ENCODE data around the gene INSC.

The INSC gene

DNA sequence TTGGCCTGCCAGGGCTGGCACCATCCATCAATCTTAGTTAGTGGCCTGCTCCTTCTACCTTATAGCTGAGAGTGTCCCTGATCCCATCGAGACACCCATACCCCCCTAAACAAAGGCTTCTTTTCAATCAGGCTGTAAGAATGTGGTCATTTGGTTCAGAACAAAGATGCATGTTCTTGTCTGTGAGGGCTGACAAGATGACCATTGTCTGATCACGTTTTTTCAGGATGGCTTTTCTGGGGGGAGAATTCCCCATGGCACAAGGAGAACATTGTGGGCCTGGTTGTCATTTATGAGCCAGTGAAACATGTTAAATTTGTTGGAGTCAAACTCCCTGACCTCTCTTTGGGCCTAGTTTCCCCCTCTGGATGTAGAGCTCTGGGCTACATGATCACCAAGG lies 160.4 kb downstream of the INSC start:
- H4K12ac ChIP-seq (ENCODE audit: low read depth, low read length) = no peak overlapping the region
- no peaks in the 10 kb centered on the region for H3K4me1 ChIP-seq (ENCODE audit: control insufficient read depth in 1 of 2, insufficient read depth in 2 of 2, low read length in 2 of 2)
- H4K91ac ChIP-seq (ENCODE audit: low read depth, low read length) = no peak overlapping the region
- no peak overlapping the region for H2BK120ac ChIP-seq (ENCODE audit: insufficient read depth, low read length, poor library complexity)
- no peak overlapping the region for H2AK5ac ChIP-seq (ENCODE audit: low read length)
- no peak overlapping the region for H3K4me2 ChIP-seq (ENCODE audit: low read length)
- H2BK12ac ChIP-seq (ENCODE audit: low read length) = peak overlapping the region; percentile 58
- no peak overlapping the region for H2BK5ac ChIP-seq (ENCODE audit: low read depth, low read length, poor library complexity)
- H2AFZ ChIP-seq (ENCODE audit: insufficient read depth, low read length, poor library complexity) = no peak overlapping the region
- H3K79me2 ChIP-seq (ENCODE audit: control insufficient read depth, insufficient read depth, low read length, poor library complexity) = no peaks in the 10 kb centered on the region
- no peak overlapping the region for H3K23ac ChIP-seq (ENCODE audit: low read length)
- no peaks in the 10 kb centered on the region for H3K27me3 ChIP-seq (ENCODE audit: insufficient read depth, low read length)
- no peak for DNase-seq
- no peak overlapping the region for H3K18ac ChIP-seq (ENCODE audit: low read length)
- no peaks in the 10 kb centered on the region for H3K9me3 ChIP-seq (ENCODE audit: insufficient read depth, low read depth, low read length)
- no CpG with 5 or more reads among the region's 2 CpGs for WGBS (ENCODE audit: extremely low coverage, insufficient coverage, insufficient read length)
- H3K9ac ChIP-seq (ENCODE audit: low read length) = no peak overlapping the region
- H3K4me3 ChIP-seq (ENCODE audit: low read depth, low read length) = no peak overlapping the region
- H3K27ac ChIP-seq (ENCODE audit: low read depth, low read length) = no peak overlapping the region
- no peaks in the 10 kb centered on the region for H3K79me1 ChIP-seq (ENCODE audit: low read length)
- H3K4ac ChIP-seq (ENCODE audit: low read depth, low read length) = no peak overlapping the region
- H3K36me3 ChIP-seq (ENCODE audit: control insufficient read depth in 1 of 2, insufficient read depth in 2 of 2, low read length in 2 of 2) = no peaks in the 10 kb centered on the region
- no peak overlapping the region for H3K14ac ChIP-seq (ENCODE audit: low read length)
- no peak overlapping the region for H4K8ac ChIP-seq (ENCODE audit: low read depth, low read length)

GRCh38 chr11:15276621-15277020 lies 161.9 kb downstream of the INSC start:
- Histone ChIP-seq H3K18ac (ENCODE audit: low read length) (no peak overlapping the region), H3K4me1 (ENCODE audit: control insufficient read depth in 1 of 2, insufficient read depth in 2 of 2, low read length in 2 of 2) (no peaks in the 10 kb centered on the region), H2BK120ac (ENCODE audit: insufficient read depth, low read length, poor library complexity) (no peak overlapping the region), H2BK5ac (ENCODE audit: low read depth, low read length, poor library complexity) (no peak overlapping the region), H4K91ac (ENCODE audit: low read depth, low read length) (no peak overlapping the region), H3K4ac (ENCODE audit: low read depth, low read length) (no peak overlapping the region), H3K27me3 (ENCODE audit: insufficient read depth, low read length) (no peaks in the 10 kb centered on the region), H3K27ac (ENCODE audit: low read depth, low read length) (no peak overlapping the region), H3K9me3 (ENCODE audit: insufficient read depth, low read depth, low read length) (no peaks in the 10 kb centered on the region), H3K14ac (ENCODE audit: low read length) (no peak overlapping the region), H3K79me2 (ENCODE audit: control insufficient read depth, insufficient read depth, low read length, poor library complexity) (no peaks in the 10 kb centered on the region), H3K4me2 (ENCODE audit: low read length) (no peak overlapping the region), H2AFZ (ENCODE audit: insufficient read depth, low read length, poor library complexity) (no peak overlapping the region), H3K9ac (ENCODE audit: low read length) (no peak overlapping the region), H4K12ac (ENCODE audit: low read depth, low read length) (no peak overlapping the region), H3K36me3 (ENCODE audit: control insufficient read depth in 1 of 2, insufficient read depth in 2 of 2, low read length in 2 of 2) (no peaks in the 10 kb centered on the region), H2BK12ac (ENCODE audit: low read length) (no peak overlapping the region), H3K79me1 (ENCODE audit: low read length) (no peaks in the 10 kb centered on the region), H4K8ac (ENCODE audit: low read depth, low read length) (no peak overlapping the region), H3K23ac (ENCODE audit: low read length) (no peak overlapping the region), H3K4me3 (ENCODE audit: low read depth, low read length) (no peak overlapping the region), H2AK5ac (ENCODE audit: low read length) (no peak overlapping the region)
- DNase-seq = no peak
- WGBS (ENCODE audit: extremely low coverage, insufficient coverage, insufficient read length) = no CpG with 5 or more reads among the region's 3 CpGs

DNA sequence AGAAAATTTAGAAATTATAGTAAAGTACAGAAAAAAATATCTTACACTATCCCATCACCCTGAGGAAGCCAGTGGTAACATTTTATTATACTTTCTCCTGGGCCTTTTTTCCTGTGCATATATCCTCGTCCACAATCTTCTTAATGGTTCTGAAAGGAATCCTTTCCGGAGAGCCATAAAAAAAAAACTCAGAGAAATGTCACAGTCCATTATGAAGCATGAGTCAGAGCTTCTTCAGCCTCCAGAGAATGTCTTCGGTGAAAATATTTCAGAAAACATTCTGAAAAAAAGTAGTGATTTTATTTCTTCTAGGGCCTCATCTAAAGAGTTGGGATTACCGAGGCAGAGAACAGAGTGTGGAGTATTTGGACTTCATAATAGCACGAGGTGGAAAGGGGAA lies 163.4 kb downstream of the INSC start:
- Histone ChIP-seq H3K14ac (ENCODE audit: low read length) (no peak overlapping the region), H2BK5ac (ENCODE audit: low read depth, low read length, poor library complexity) (no peak overlapping the region), H3K36me3 (ENCODE audit: control insufficient read depth in 1 of 2, insufficient read depth in 2 of 2, low read length in 2 of 2) (no peaks in the 10 kb centered on the region), H3K18ac (ENCODE audit: low read length) (no peak overlapping the region), H3K4me1 (ENCODE audit: control insufficient read depth in 1 of 2, insufficient read depth in 2 of 2, low read length in 2 of 2) (no peaks in the 10 kb centered on the region), H3K23ac (ENCODE audit: low read length) (no peak overlapping the region), H2BK12ac (ENCODE audit: low read length) (no peak overlapping the region), H3K4ac (ENCODE audit: low read depth, low read length) (no peak overlapping the region), H2AK5ac (ENCODE audit: low read length) (no peak overlapping the region), H3K4me2 (ENCODE audit: low read length) (no peak overlapping the region), H2BK120ac (ENCODE audit: insufficient read depth, low read length, poor library complexity) (no peak overlapping the region), H2AFZ (ENCODE audit: insufficient read depth, low read length, poor library complexity) (no peak overlapping the region), H4K12ac (ENCODE audit: low read depth, low read length) (no peak overlapping the region), H3K9ac (ENCODE audit: low read length) (no peak overlapping the region), H4K8ac (ENCODE audit: low read depth, low read length) (no peak overlapping the region), H3K9me3 (ENCODE audit: insufficient read depth, low read depth, low read length) (no peaks in the 10 kb centered on the region), H4K91ac (ENCODE audit: low read depth, low read length) (no peak overlapping the region), H3K27me3 (ENCODE audit: insufficient read depth, low read length) (no peaks in the 10 kb centered on the region), H3K79me1 (ENCODE audit: low read length) (no peaks in the 10 kb centered on the region), H3K79me2 (ENCODE audit: control insufficient read depth, insufficient read depth, low read length, poor library complexity) (no peaks in the 10 kb centered on the region), H3K4me3 (ENCODE audit: low read depth, low read length) (no peak overlapping the region), H3K27ac (ENCODE audit: low read depth, low read length) (no peak overlapping the region)
- no peak for DNase-seq
- no CpG with 5 or more reads among the region's 5 CpGs for WGBS (ENCODE audit: extremely low coverage, insufficient coverage, insufficient read length)

DNA sequence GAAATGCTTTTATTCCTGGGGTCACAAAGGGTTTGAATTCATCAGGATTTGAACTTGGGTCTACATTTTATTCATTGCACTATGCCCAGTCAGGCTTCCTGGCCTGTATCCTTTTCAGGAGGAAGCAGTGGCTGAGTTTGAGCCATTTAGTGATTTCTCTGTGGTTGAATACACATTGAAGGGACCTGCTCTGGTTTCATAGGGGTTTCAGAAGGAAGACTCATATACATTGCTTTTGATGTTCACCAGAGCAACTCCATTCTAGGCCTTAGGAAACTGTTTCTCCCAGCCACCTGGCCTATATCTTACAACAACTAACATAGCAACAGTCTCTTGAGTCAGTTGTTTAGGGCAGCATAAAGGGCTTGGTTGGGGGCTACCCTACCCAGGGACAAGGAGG lies 165.7 kb downstream of the INSC start:
- no peak overlapping the region for H3K18ac ChIP-seq (ENCODE audit: low read length)
- H4K12ac ChIP-seq (ENCODE audit: low read depth, low read length) = no peak overlapping the region
- H3K4ac ChIP-seq (ENCODE audit: low read depth, low read length) = no peak overlapping the region
- H3K79me2 ChIP-seq (ENCODE audit: control insufficient read depth, insufficient read depth, low read length, poor library complexity) = no peaks in the 10 kb centered on the region
- no peak overlapping the region for H3K23ac ChIP-seq (ENCODE audit: low read length)
- no peak overlapping the region for H2BK5ac ChIP-seq (ENCODE audit: low read depth, low read length, poor library complexity)
- H3K79me1 ChIP-seq (ENCODE audit: low read length) = no peaks in the 10 kb centered on the region
- H3K9ac ChIP-seq (ENCODE audit: low read length) = no peak overlapping the region
- H2AK5ac ChIP-seq (ENCODE audit: low read length) = no peak overlapping the region
- H3K27me3 ChIP-seq (ENCODE audit: insufficient read depth, low read length) = no peaks in the 10 kb centered on the region
- H3K27ac ChIP-seq (ENCODE audit: low read depth, low read length) = no peak overlapping the region
- no peak overlapping the region for H3K4me3 ChIP-seq (ENCODE audit: low read depth, low read length)
- H4K8ac ChIP-seq (ENCODE audit: low read depth, low read length) = no peak overlapping the region
- no peak overlapping the region for H4K91ac ChIP-seq (ENCODE audit: low read depth, low read length)
- H2AFZ ChIP-seq (ENCODE audit: insufficient read depth, low read length, poor library complexity) = no peak overlapping the region
- H3K36me3 ChIP-seq (ENCODE audit: control insufficient read depth in 1 of 2, insufficient read depth in 2 of 2, low read length in 2 of 2) = no peaks in the 10 kb centered on the region
- no peak overlapping the region for H3K4me2 ChIP-seq (ENCODE audit: low read length)
- H3K14ac ChIP-seq (ENCODE audit: low read length) = no peak overlapping the region
- DNase-seq = no peak
- no peaks in the 10 kb centered on the region for H3K4me1 ChIP-seq (ENCODE audit: control insufficient read depth in 1 of 2, insufficient read depth in 2 of 2, low read length in 2 of 2)
- no peak overlapping the region for H2BK12ac ChIP-seq (ENCODE audit: low read length)
- H3K9me3 ChIP-seq (ENCODE audit: insufficient read depth, low read depth, low read length) = no peaks in the 10 kb centered on the region
- no peak overlapping the region for H2BK120ac ChIP-seq (ENCODE audit: insufficient read depth, low read length, poor library complexity)

DNA sequence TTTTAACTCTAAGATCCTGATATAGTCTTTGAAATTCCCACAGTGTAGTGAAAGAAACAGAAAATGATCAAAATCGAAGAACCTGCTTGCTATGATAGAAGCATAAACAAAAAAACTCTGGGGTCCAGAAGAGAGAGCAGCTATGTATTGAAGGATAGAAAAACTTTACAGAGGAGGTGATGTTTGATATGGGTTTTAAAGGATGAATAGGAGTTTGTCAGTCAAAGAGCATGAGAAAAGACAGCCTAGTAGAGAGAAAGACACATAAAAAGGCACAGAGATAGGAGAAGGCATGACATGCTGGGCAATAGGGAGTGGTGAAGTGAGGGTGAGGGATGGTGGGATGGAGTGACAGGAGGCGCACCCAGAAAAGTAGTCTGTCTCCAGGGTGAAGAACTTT lies 168.0 kb downstream of the INSC start:
- Histone ChIP-seq H3K23ac (ENCODE audit: low read length) (no peak overlapping the region), H4K8ac (ENCODE audit: low read depth, low read length) (no peak overlapping the region), H2AFZ (ENCODE audit: insufficient read depth, low read length, poor library complexity) (no peak overlapping the region), H4K12ac (ENCODE audit: low read depth, low read length) (no peak overlapping the region), H3K9me3 (ENCODE audit: insufficient read depth, low read depth, low read length) (no peaks in the 10 kb centered on the region), H2BK120ac (ENCODE audit: insufficient read depth, low read length, poor library complexity) (no peak overlapping the region), H3K18ac (ENCODE audit: low read length) (no peak overlapping the region), H4K91ac (ENCODE audit: low read depth, low read length) (no peak overlapping the region), H3K27ac (ENCODE audit: low read depth, low read length) (no peak overlapping the region), H3K9ac (ENCODE audit: low read length) (no peak overlapping the region), H3K4ac (ENCODE audit: low read depth, low read length) (no peak overlapping the region), H3K27me3 (ENCODE audit: insufficient read depth, low read length) (no peaks in the 10 kb centered on the region), H3K4me3 (ENCODE audit: low read depth, low read length) (no peak overlapping the region), H2BK12ac (ENCODE audit: low read length) (no peak overlapping the region), H3K14ac (ENCODE audit: low read length) (no peak overlapping the region), H3K79me2 (ENCODE audit: control insufficient read depth, insufficient read depth, low read length, poor library complexity) (no peaks in the 10 kb centered on the region), H3K4me1 (ENCODE audit: control insufficient read depth in 1 of 2, insufficient read depth in 2 of 2, low read length in 2 of 2) (no peaks in the 10 kb centered on the region), H3K79me1 (ENCODE audit: low read length) (no peaks in the 10 kb centered on the region), H2BK5ac (ENCODE audit: low read depth, low read length, poor library complexity) (no peak overlapping the region), H2AK5ac (ENCODE audit: low read length) (no peak overlapping the region), H3K36me3 (ENCODE audit: control insufficient read depth in 1 of 2, insufficient read depth in 2 of 2, low read length in 2 of 2) (no peaks in the 10 kb centered on the region), H3K4me2 (ENCODE audit: low read length) (no peak overlapping the region)
- no peak for DNase-seq
- no CpG with 5 or more reads among the region's 2 CpGs for WGBS (ENCODE audit: extremely low coverage, insufficient coverage, insufficient read length)

All from trophoblast cell (in vitro differentiated cells and primary cell).